Smooth muscle cell (in vitro differentiated cells): ENCODE measurements around the gene SERF2. TPM values are rescaled to one million over a fixed set of nuclear protein-coding genes. Genes with fewer than 3 reads are reported as not detected.
"Not testable (repeated sequence)": the region's sequence is repeated elsewhere in the genome, so short reads cannot be mapped to it uniquely, and the experiment has no call there.

Experiments used
- DNase-seq: peaks from one replicate; lab custom pipeline; 2025; ENCODE audit not compliant: unreplicated experiment; lab: John Stamatoyannopoulos, UW
- H2AFZ ChIP-seq: fragments of 200-600 bp; sonication (generic); 2 replicates; pipeline ENCODE4 v1.6.0; 2016; ENCODE audit warnings: antibody characterized with exemption, low read depth, mild to moderate bottlenecking
- H3F3A ChIP-seq: fragments of 200-600 bp; sonication (generic); 2 replicates; pipeline ENCODE4 v1.6.0; 2017; ENCODE audit warnings: antibody characterized with exemption, low read depth
- H3K27ac ChIP-seq: fragments of 200-600 bp; sonication (generic); 2 replicates; pipeline ENCODE4 v1.5.1; 2016; ENCODE audit warnings: low read depth, mild to moderate bottlenecking
- H3K27me3 ChIP-seq: fragments of 200-600 bp; sonication (generic); 2 replicates; pipeline ENCODE4 v1.6.1; 2016; ENCODE audit warnings: low read depth, mild to moderate bottlenecking
- H3K36me3 ChIP-seq: fragments of 200-600 bp; sonication (generic); 2 replicates; pipeline ENCODE4 v1.5.1; 2016; ENCODE audit warnings: low read depth
- H3K4me1 ChIP-seq: fragments of 200-600 bp; sonication (generic); 2 replicates; pipeline ENCODE4 v1.5.1; 2016; ENCODE audit warnings: low read depth
- H3K4me2 ChIP-seq: fragments of 200-600 bp; sonication (generic); 2 replicates; pipeline ENCODE4 v1.6.0; 2016; ENCODE audit warnings: mild to moderate bottlenecking
- H3K4me3 ChIP-seq: fragments of 200-600 bp; sonication (generic); 2 replicates; pipeline ENCODE4 v1.5.1; 2016; ENCODE audit warnings: mild to moderate bottlenecking
- H3K79me2 ChIP-seq: fragments of 200-600 bp; sonication (generic); 2 replicates; pipeline ENCODE4 v1.6.0; 2016; ENCODE audit warnings: low read depth, mild to moderate bottlenecking
- H3K9ac ChIP-seq: fragments of 200-600 bp; sonication (generic); 2 replicates; pipeline ENCODE4 v1.6.0; 2016; ENCODE audit warnings: low read depth
- H3K9me3 ChIP-seq: fragments of 200-600 bp; sonication (generic); replicated peaks from 2 replicates; pipeline ENCODE4 v1.5.1; 2016; ENCODE audit warnings: low read depth
- H4K20me1 ChIP-seq: fragments of 200-600 bp; sonication (generic); 2 replicates; pipeline ENCODE4 v1.6.0; 2016; ENCODE audit warnings: low read depth
- WGBS: methylation state at CpG from one replicate; pipeline ENCODE4 v1.1.7; 2016; ENCODE audit warnings: low lambda C conversion rate; 5-methylcytosine and 5-hydroxymethylcytosine counted together
- polyA plus RNA-seq: library from polyadenylated mRNA; unstranded; fragments of >200 nt; fragmentation: Nextera tagmentation; extraction: Ambion mirVana; gene quantifications from 2 replicates; pipeline ENCODE4 v1.2.1, GENCODE V29; 2016
- total RNA-seq: library from RNA; depleted of rRNA; stranded (reverse); fragments of >200 nt; gene quantifications from 2 replicates; pipeline ENCODE4 v1.2.3, GENCODE V29; 2014
- TF ChIP-seq, protein P1 (sequence below): fragments of 200-600 bp; sonication (generic); IDR thresholded peaks from 2 replicates; pipeline ENCODE4 v1.5.1; 2017; ENCODE audit warnings: borderline replicate concordance, mild to moderate bottlenecking, antibody characterized with exemption; ENCODE audit not compliant: insufficient read depth, poor library complexity, severe bottlenecking

SERF2 gene
- total and polyA plus RNA-seq, 2 experiments from 2014 or later: 1,247 to 2,420 TPM

DNA sequence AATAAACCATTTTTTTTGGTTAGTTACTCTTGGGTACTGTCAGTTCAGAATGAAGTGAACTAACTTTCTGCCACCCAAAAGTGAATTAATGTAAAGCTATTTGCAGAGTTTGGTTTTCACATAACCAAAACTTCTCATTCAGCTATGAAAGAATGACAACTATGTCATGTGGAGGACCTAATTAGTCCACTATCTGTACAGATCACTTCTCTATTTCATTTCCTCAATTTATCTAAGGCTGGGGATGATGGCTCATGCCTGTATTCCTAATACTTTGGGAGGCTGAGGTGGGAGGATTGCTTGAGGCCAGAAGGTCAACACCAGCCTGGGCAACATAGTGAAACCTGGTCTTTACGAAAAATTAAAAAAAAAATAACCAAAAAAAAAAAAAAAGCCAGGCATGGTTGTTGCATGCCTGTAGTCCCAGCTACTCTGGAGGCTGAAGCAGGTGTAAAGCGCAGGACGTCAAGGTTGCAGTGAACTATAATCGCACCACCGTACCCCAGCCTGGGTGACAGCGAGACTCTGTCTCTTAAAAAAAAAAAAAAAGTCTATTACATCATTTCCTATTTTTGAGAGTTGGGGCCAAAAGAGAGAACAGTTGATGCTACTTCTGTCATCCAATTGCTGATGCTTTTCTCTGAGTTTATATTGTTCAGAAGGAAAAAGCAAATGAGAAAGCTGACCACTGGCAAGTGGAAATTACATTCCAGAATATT is 17.0 kb downstream of the SERF2 start:
- Histone ChIP-seq H2AFZ (no peak overlapping the region), H3K9me3 (no peaks in the 10 kb centered on the region), H3K4me1 (no peaks in the 10 kb centered on the region), H3K79me2 (no peaks in the 10 kb centered on the region), H3F3A (peaks cover 5% of the 10 kb centered on the region), H3K9ac (no peak overlapping the region), H4K20me1 (no peaks in the 10 kb centered on the region), H3K27ac (no peak overlapping the region), H3K27me3 (no peaks in the 10 kb centered on the region), H3K36me3 (peaks cover 38% of the 10 kb centered on the region), H3K4me2 (no peak overlapping the region), H3K4me3 (no peak overlapping the region)
- TF ChIP-seq, protein P1, sequence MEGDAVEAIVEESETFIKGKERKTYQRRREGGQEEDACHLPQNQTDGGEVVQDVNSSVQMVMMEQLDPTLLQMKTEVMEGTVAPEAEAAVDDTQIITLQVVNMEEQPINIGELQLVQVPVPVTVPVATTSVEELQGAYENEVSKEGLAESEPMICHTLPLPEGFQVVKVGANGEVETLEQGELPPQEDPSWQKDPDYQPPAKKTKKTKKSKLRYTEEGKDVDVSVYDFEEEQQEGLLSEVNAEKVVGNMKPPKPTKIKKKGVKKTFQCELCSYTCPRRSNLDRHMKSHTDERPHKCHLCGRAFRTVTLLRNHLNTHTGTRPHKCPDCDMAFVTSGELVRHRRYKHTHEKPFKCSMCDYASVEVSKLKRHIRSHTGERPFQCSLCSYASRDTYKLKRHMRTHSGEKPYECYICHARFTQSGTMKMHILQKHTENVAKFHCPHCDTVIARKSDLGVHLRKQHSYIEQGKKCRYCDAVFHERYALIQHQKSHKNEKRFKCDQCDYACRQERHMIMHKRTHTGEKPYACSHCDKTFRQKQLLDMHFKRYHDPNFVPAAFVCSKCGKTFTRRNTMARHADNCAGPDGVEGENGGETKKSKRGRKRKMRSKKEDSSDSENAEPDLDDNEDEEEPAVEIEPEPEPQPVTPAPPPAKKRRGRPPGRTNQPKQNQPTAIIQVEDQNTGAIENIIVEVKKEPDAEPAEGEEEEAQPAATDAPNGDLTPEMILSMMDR: no peak
- 97% methylated on average over 6 of the region's 6 CpGs for WGBS
- no peak for DNase-seq

DNA sequence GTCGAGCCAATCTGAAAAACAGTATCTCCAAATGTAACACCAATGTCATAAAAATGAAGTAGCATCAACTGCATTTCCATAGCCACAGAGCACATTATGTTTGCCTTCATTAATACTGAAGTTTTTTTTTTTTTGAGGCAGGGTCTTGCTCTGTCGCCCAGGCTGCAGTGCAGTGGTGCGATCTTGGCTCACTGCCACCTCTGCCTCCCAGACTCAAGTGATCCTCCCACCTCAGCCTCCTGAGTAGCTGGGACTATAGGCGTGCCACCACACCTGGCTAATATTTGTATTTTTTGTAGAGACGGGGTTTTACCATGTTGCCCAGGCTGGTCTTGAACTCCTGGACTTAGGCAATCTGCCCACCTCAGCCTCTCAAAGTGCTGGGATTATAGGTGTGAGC is 22.9 kb downstream of the SERF2 start:
- H3K4me1 ChIP-seq, H3K27ac ChIP-seq, H3K4me3 ChIP-seq, H3K27me3 ChIP-seq, H3K4me2 ChIP-seq, H3F3A ChIP-seq, H3K9ac ChIP-seq, H3K9me3 ChIP-seq, DNase-seq, H2AFZ ChIP-seq: not testable (repeated sequence)
- peaks cover 24% of the 10 kb centered on the region for H4K20me1 ChIP-seq
- H3K36me3 ChIP-seq: peaks cover 28% of the 10 kb centered on the region
- WGBS: 97% methylated on average over 5 of the region's 5 CpGs
- peaks cover 17% of the 10 kb centered on the region for H3K79me2 ChIP-seq

DNA sequence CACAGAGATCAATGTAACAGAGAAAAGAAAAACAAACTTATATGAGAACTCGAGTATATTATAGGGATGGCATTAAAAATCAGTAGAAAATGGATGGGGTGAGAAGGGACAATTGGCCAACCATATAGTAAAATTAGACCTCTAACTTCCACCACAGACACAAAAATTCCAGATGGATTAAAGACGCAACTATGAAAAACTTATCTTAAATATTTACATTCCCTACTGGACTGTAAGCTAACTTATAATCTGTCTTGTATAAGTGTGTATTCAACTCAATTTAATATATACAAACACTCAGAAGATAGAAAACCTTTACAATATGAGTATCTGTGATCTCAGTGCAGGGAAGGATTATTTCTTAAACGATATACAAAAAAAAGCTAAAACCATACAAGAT is 29.4 kb downstream of the SERF2 start:
- peaks cover 59% of the 10 kb centered on the region for H3K79me2 ChIP-seq
- peaks cover 10% of the 10 kb centered on the region for H3K4me1 ChIP-seq
- TF ChIP-seq, protein P1: no peak
- H3K9ac ChIP-seq: no peak overlapping the region
- H3K4me3 ChIP-seq: no peak overlapping the region
- no peak for DNase-seq
- no peaks in the 10 kb centered on the region for H3K27me3 ChIP-seq
- H2AFZ ChIP-seq: no peak overlapping the region
- peaks cover 4% of the 10 kb centered on the region for H3F3A ChIP-seq
- no peaks in the 10 kb centered on the region for H3K36me3 ChIP-seq
- peaks cover 31% of the 10 kb centered on the region for H4K20me1 ChIP-seq
- H3K27ac ChIP-seq: peak overlapping the region; percentile 19
- H3K4me2 ChIP-seq: peak overlapping the region; percentile 64
- WGBS: 70% methylated on average over 3 of the region's 3 CpGs
- H3K9me3 ChIP-seq: no peaks in the 10 kb centered on the region

DNA sequence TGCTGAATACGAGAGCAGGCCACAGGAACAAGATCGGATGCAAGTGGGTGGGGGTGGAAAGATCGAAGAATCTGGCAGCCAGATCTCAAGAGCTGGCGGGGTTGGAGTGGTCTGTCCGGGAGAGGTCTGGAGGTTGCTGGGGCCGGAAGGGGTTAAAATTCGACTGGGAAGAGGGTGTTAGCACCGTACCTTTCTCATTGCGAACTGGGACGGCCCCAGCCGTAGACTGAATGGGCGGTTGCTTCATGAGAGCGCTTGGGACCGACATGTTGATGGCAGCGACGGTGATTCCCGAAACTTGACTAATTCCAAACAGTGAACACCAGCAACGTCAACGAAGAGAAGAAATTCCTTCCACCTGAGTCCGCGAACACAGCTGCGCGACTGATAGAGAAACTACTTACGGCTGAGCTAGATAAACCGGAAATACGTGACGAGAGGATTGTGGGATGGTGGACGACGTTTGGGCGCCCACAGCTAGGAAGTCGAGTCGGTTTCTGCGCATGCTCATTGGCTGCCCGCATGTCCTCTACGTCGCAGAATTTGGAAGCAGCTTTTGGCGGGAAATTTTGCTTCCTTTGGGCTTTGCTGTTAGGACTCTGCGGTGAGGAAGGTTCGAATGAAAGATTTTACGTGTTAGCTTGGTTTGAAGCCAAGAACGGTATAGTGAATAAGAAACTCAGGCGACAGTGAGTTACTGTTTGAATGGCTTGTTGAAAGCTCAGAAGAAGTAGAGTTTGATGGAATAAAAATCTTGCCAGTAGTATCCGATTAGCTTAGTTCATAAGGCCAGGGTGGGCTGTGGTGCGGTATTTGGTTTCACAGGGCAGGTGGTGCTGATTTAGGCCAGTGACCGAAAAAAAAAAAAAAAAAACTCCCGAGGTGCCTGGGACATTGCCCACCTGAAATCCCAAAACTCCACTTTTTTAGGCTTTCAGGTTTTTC is 32.5 kb downstream of the SERF2 start, which contains the start of gene MFAP1:
TSS of gene MFAP1 (minus strand) at position 389 of the 945 bp plus-strand sequence. CDS start at position 268, 121 bp downstream.
- TF ChIP-seq, protein P1: no peak

DNA sequence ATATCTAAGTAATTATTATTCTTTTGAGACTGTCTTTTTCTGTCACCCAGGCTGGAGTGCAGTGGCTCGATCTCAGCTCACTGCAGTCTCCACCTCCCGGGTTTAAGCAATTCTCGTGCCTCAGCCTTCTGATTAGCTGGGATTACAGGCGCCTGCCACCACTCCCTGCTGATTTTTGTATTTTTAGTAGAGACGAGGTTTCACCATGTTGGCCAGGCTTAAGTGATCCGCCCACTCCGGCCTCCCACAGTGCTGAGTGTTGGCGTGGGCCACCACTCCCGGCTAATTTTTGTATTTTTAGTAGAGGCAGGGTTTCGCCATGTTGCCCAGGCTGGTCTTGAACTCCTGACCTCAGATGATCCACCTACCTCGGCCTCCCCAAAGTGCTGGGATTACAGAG is 33.2 kb downstream of the SERF2 start:
- H3K9me3 ChIP-seq, H3K36me3 ChIP-seq, DNase-seq, H3K4me3 ChIP-seq, H3K27ac ChIP-seq, H3K27me3 ChIP-seq, H3K4me2 ChIP-seq, H3K9ac ChIP-seq, H3F3A ChIP-seq, H4K20me1 ChIP-seq, H2AFZ ChIP-seq: not testable (repeated sequence)
- Histone ChIP-seq H3K79me2 (peaks cover 40% of the 10 kb centered on the region), H3K4me1 (peaks cover 17% of the 10 kb centered on the region)
- WGBS: 94% methylated on average over 11 of the region's 11 CpGs

More for the DNA sequence above, 32.5 kb downstream of the SERF2 start, which contains the start of gene MFAP1:
- Histone ChIP-seq H3K27me3 (no peaks in the 10 kb centered on the region), H2AFZ (peak within 1 kb of the TSS; percentile 12), H3K4me3 (peak within 1 kb of the TSS; percentile 67), H4K20me1 (peaks cover 12% of the 10 kb centered on the region), H3K27ac (peak within 1 kb of the TSS; percentile 94), H3K4me1 (peaks cover 17% of the 10 kb centered on the region), H3K9me3 (no peaks in the 10 kb centered on the region), H3K36me3 (no peaks in the 10 kb centered on the region), H3F3A (peaks cover 8% of the 10 kb centered on the region), H3K9ac (peak within 1 kb of the TSS; percentile 93), H3K79me2 (peaks cover 47% of the 10 kb centered on the region), H3K4me2 (peak within 1 kb of the TSS; percentile 81)
- DNase-seq: peak; percentile 58
- 12% methylated on average over 46 of the region's 46 CpGs for WGBS
